Neural progenitor cell (in vitro differentiated cells): ENCODE data around the gene OS9. TPM values are rescaled to one million over a fixed set of nuclear protein-coding genes. Genes with fewer than 3 reads are reported as not detected.

Experiments
- DNase-seq: peaks from one replicate; pipeline ENCODE4 v3.0.0-alpha.2; 2016; ENCODE audit warnings: low spot score
- H2AFZ ChIP-seq: fragments of 200-600 bp; sonication (generic); replicated peaks from 2 replicates; pipeline ENCODE4 v1.6.1; 2016; ENCODE audit warnings: antibody characterized with exemption
- H3F3A ChIP-seq: fragments of 200-600 bp; sonication (generic); 2 replicates; pipeline ENCODE4 v1.6.1; 2016; ENCODE audit warnings: antibody characterized with exemption, low read depth
- H3K27ac ChIP-seq: fragments of 200-600 bp; sonication (generic); 2 replicates; pipeline ENCODE4 v1.5.1; 2016; ENCODE audit warnings: mild to moderate bottlenecking
- H3K27me3 ChIP-seq: fragments of 200-600 bp; sonication (generic); 2 replicates; pipeline ENCODE4 v1.6.1; 2016; ENCODE audit warnings: mild to moderate bottlenecking, moderate library complexity
- H3K36me3 ChIP-seq: fragments of 200-600 bp; sonication (generic); 2 replicates; pipeline ENCODE4 v1.5.1; 2016
- H3K4me1 ChIP-seq: fragments of 200-600 bp; sonication (generic); 2 replicates; pipeline ENCODE4 v1.6.1; 2016; ENCODE audit warnings: mixed run types
- H3K4me2 ChIP-seq: fragments of 200-600 bp; sonication (generic); 2 replicates; pipeline ENCODE4 v1.6.1; 2016
- H3K4me3 ChIP-seq: fragments of 200-600 bp; sonication (generic); 2 replicates; pipeline ENCODE4 v1.5.1; 2016
- H3K79me2 ChIP-seq: fragments of 200-600 bp; sonication (generic); 2 replicates; pipeline ENCODE4 v1.6.1; 2016; ENCODE audit warnings: low read depth
- H3K9ac ChIP-seq: fragments of 200-600 bp; sonication (generic); 2 replicates; pipeline ENCODE4 v1.6.1; 2016
- H3K9me3 ChIP-seq: fragments of 200-600 bp; sonication (generic); 2 replicates; pipeline ENCODE4 v1.5.1; 2016; ENCODE audit warnings: low read depth
- H4K20me1 ChIP-seq: fragments of 200-600 bp; sonication (generic); 2 replicates; pipeline ENCODE4 v1.6.1; 2016; ENCODE audit warnings: low read depth
- H3K27ac Mint-ChIP-seq: 3 replicates; pipeline ENCODE4 v1.8.0; 2021; ENCODE audit warnings: mixed read lengths
- H3K27me3 Mint-ChIP-seq: 2 replicates; pipeline ENCODE4 v1.8.0; 2022; ENCODE audit warnings: low read depth, mild to moderate bottlenecking, inconsistent platforms, moderate library complexity, mixed read lengths; ENCODE audit not compliant: insufficient read depth
- H3K36me3 Mint-ChIP-seq: 3 replicates; pipeline ENCODE4 v1.8.0; 2021; ENCODE audit warnings: mixed read lengths
- H3K4me1 Mint-ChIP-seq: 3 replicates; pipeline ENCODE4 v1.8.0; 2021; ENCODE audit warnings: mixed read lengths
- H3K4me3 Mint-ChIP-seq: 3 replicates; pipeline ENCODE4 v1.8.0; 2021; ENCODE audit warnings: mild to moderate bottlenecking, moderate library complexity, mixed read lengths
- H3K9me3 Mint-ChIP-seq: 3 replicates; pipeline ENCODE4 v1.8.0; 2020; ENCODE audit warnings: mixed read lengths
- CTCF ChIP-seq: fragments of 200-600 bp; sonication (generic); IDR thresholded peaks from 2 replicates; pipeline ENCODE4 v1.5.1; 2017; ENCODE audit warnings: antibody characterized with exemption, mild to moderate bottlenecking
- EZH2 ChIP-seq: fragments of 200-600 bp; sonication (generic); IDR thresholded peaks from 2 replicates; pipeline ENCODE4 v1.6.1; 2017; ENCODE audit warnings: antibody characterized with exemption, mild to moderate bottlenecking, moderate library complexity
- EZH2phosphoT487 ChIP-seq: fragments of 200-600 bp; sonication (generic); IDR thresholded peaks from 2 replicates; pipeline ENCODE4 v1.6.1; 2017; ENCODE audit warnings: antibody characterized with exemption
- microRNA-seq: library from miRNA; unstranded; fragments of <30 nt; microRNA quantifications from one replicate; pipeline ENCODE4, GENCODE V29; 2016
- total RNA-seq: library from RNA; depleted of rRNA; stranded (reverse); fragments of >200 nt; gene quantifications from 2 replicates; pipeline ENCODE4 v1.2.3, GENCODE V29; 2015; ENCODE audit warnings: low replicate concordance

OS9 gene
- total RNA-seq, 1 donor from 2014 or later: 113 TPM

GRCh38 chr12:57770734-57771133, 76.8 kb downstream of the OS9 start:
- Mint-ChIP-seq H3K4me3 (peak overlapping the region; percentile 83), H3K27me3 (peaks cover 17% of the 10 kb centered on the region), H3K36me3 (peaks cover 14% of the 10 kb centered on the region), H3K9me3 (peaks cover 2% of the 10 kb centered on the region), H3K27ac (no peak overlapping the region), H3K4me1 (peaks cover 28% of the 10 kb centered on the region)
- TF ChIP-seq EZH2phosphoT487 (no peak), CTCF (no peak), EZH2 (no peak)
- H3K4me1 ChIP-seq: peaks cover 18% of the 10 kb centered on the region
- no peak overlapping the region for H3K9ac ChIP-seq
- no peaks in the 10 kb centered on the region for H3K36me3 ChIP-seq
- H3K27me3 ChIP-seq: peaks cover 33% of the 10 kb centered on the region
- no peaks in the 10 kb centered on the region for H3K9me3 ChIP-seq
- H4K20me1 ChIP-seq: peaks cover 18% of the 10 kb centered on the region
- H3F3A ChIP-seq: peaks cover 35% of the 10 kb centered on the region
- H2AFZ ChIP-seq: no peak overlapping the region
- peaks cover 8% of the 10 kb centered on the region for H3K79me2 ChIP-seq
- H3K4me2 ChIP-seq: peak overlapping the region; percentile 95
- H3K27ac ChIP-seq: no peak overlapping the region
- no peak overlapping the region for H3K4me3 ChIP-seq
- no peak for DNase-seq

Small RNA genes within 50 kb of the gene (microRNA-seq; reads per million reads assigned to microRNA genes)
- not detected for gene MIR6759

Other genes with a start within 250 kb of the OS9 start
- gene INHBE, start 238.8 kb upstream of the OS9 start, total RNA-seq: 2.6 TPM in 1 of 2 replicates, not detected in the other
- gene GLI1, start 234.3 kb upstream of the OS9 start, total RNA-seq: 0.12 and 0.71 TPM in 2 replicates
- 0.62 TPM in 1 of 2 replicates, not detected in the other for gene ARHGAP9, start 214.3 kb upstream of the OS9 start, total RNA-seq
- gene MARS1, start 206.1 kb upstream of the OS9 start, total RNA-seq: 109 and 116 TPM in 2 replicates
- gene DDIT3, start 173.6 kb upstream of the OS9 start, total RNA-seq: 2.3 and 4.3 TPM in 2 replicates
- 3.6 and 5.4 TPM in 2 replicates for gene MBD6, start 171.3 kb upstream of the OS9 start, total RNA-seq
- gene DCTN2, start 146.9 kb upstream of the OS9 start, total RNA-seq: 147 and 192 TPM in 2 replicates
- 7.9 and 8.6 TPM in 2 replicates for gene KIF5A, start 144.1 kb upstream of the OS9 start, total RNA-seq
- gene PIP4K2C, start 102.9 kb upstream of the OS9 start, total RNA-seq: 15.5 and 23.4 TPM in 2 replicates
- gene DTX3, start 89.3 kb upstream of the OS9 start, total RNA-seq: 56.4 and 67.9 TPM in 2 replicates
- 17.3 and 27.3 TPM in 2 replicates for gene ARHGEF25, start 82.7 kb upstream of the OS9 start, total RNA-seq
- gene B4GALNT1, start 60.9 kb upstream of the OS9 start, total RNA-seq: 0.28 and 1.1 TPM in 2 replicates
- 1.7 and 2.7 TPM in 2 replicates for gene AGAP2, start 44.6 kb downstream of the OS9 start, total RNA-seq
- gene TSPAN31, start 50.9 kb downstream of the OS9 start, total RNA-seq: 57.6 and 61.3 TPM in 2 replicates
- 169 and 348 TPM in 2 replicates for gene CDK4, start 58.2 kb downstream of the OS9 start, total RNA-seq
- gene MARCHF9, start 61.0 kb downstream of the OS9 start, total RNA-seq: 8.1 and 11.9 TPM in 2 replicates
- gene CYP27B1, start 72.9 kb downstream of the OS9 start, total RNA-seq: 0.17 and 0.99 TPM in 2 replicates
- gene METTL1, start 78.0 kb downstream of the OS9 start, total RNA-seq: 4.5 and 5.6 TPM in 2 replicates
- 2.1 and 4.8 TPM in 2 replicates for gene EEF1AKMT3, start 78.5 kb downstream of the OS9 start, total RNA-seq
- 18.1 and 19.0 TPM in 2 replicates for gene TSFM, start 88.7 kb downstream of the OS9 start, total RNA-seq
- 0.12 and 0.37 TPM in 2 replicates for gene AVIL, start 124.6 kb downstream of the OS9 start, total RNA-seq
- gene CTDSP2, start 152.6 kb downstream of the OS9 start, total RNA-seq: 43.6 and 73.2 TPM in 2 replicates
- 6.3 and 11.4 TPM in 2 replicates for gene ATP23, start 247.4 kb downstream of the OS9 start, total RNA-seq